ENCODE data around the gene DENND4C. TPM values are rescaled to one million over a fixed set of nuclear protein-coding genes. Genes with fewer than 3 reads are reported as not detected.

Gene DENND4C
- polyA plus RNA-seq, 1 of the 3 experiments (the other 2 are of a cell fraction) = 7.5 TPM

DNA sequence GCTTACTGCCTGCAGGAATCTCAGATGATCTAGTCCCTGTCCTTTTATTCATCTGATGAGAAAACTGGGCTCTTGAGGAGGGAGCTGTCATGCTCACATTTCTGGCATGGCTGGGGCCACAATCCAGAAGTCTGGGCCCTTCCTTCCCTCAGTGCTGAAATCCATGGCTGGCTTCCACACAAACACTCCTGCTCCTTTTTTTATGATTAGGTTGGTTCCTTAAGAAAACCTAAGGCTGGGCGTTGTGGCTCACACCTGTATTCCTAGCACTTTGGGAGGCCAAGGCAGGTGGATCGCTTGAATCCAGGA lies 179.7 kb downstream of the DENND4C start (continued):
- TF ChIP-seq RFX5 (IDR thresholded peaks at IDR 0.05; ENCODE audit: low read length) = no peak

DNA sequence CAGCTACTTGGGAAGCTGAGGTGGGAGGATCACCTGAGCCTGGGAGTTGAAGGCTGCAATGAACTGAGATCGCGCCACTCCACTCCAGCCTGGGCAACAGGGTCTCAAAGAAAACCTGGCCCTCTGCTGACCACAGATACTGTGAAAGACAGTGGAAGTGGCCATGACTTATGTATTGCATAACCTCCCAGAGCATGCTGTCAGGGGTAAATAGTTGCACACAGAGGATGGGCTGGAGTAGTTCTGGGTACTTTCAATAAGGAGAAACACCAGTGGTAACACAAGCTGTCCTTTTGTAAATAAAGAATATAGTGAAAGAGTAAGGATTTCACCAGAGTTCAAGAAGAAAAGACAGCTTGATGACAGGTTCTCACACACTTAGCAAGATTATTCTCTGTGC lies 180.1 kb downstream of the DENND4C start:
- H3K79me2 ChIP-seq (ENCODE audit: insufficient read depth) = no peaks in the 10 kb centered on the region
- ChIA-PET CTCF (no interaction called here), POLR2A (no interaction called here)
- no peak overlapping the region for H2AFZ ChIP-seq (ENCODE audit: low read depth)
- H3K4me3 ChIP-seq (ENCODE audit: low read depth in 2 of 2, low read length in 1 of 2) = no peak overlapping the region
- no peak overlapping the region for H3K4me2 ChIP-seq
- no peak for DNase-seq
- no peaks in the 10 kb centered on the region for H3K36me3 ChIP-seq (replicated peaks in 1 of 2; ENCODE audit: control insufficient read depth in 1 of 2, insufficient read depth in 2 of 2, low read length in 1 of 2)
- H4K20me1 ChIP-seq (ENCODE audit: insufficient read depth) = no peaks in the 10 kb centered on the region
- TF ChIP-seq, protein P1, sequence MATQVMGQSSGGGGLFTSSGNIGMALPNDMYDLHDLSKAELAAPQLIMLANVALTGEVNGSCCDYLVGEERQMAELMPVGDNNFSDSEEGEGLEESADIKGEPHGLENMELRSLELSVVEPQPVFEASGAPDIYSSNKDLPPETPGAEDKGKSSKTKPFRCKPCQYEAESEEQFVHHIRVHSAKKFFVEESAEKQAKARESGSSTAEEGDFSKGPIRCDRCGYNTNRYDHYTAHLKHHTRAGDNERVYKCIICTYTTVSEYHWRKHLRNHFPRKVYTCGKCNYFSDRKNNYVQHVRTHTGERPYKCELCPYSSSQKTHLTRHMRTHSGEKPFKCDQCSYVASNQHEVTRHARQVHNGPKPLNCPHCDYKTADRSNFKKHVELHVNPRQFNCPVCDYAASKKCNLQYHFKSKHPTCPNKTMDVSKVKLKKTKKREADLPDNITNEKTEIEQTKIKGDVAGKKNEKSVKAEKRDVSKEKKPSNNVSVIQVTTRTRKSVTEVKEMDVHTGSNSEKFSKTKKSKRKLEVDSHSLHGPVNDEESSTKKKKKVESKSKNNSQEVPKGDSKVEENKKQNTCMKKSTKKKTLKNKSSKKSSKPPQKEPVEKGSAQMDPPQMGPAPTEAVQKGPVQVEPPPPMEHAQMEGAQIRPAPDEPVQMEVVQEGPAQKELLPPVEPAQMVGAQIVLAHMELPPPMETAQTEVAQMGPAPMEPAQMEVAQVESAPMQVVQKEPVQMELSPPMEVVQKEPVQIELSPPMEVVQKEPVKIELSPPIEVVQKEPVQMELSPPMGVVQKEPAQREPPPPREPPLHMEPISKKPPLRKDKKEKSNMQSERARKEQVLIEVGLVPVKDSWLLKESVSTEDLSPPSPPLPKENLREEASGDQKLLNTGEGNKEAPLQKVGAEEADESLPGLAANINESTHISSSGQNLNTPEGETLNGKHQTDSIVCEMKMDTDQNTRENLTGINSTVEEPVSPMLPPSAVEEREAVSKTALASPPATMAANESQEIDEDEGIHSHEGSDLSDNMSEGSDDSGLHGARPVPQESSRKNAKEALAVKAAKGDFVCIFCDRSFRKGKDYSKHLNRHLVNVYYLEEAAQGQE (IDR thresholded peaks at IDR 0.05; ENCODE audit: low read depth, low read length) = no peak
- no peak for TF ChIP-seq GATA2 (CRISPR knock-in tag; IDR thresholded peaks at IDR 0.05)
- TF ChIP-seq TCF12 (IDR thresholded peaks at IDR 0.05) = no peak
- TF ChIP-seq POLR2AphosphoS5 (IDR thresholded peaks at IDR 0.05; ENCODE audit: low read depth, low read length) = no peak
- no peak for TF ChIP-seq TEAD4 (IDR thresholded peaks at IDR 0.05; ENCODE audit: borderline replicate concordance, insufficient read depth)
- no peak for TF ChIP-seq GABPA (IDR thresholded peaks at IDR 0.05; ENCODE audit: low read depth)
- TF ChIP-seq RFX5 (IDR thresholded peaks at IDR 0.05; ENCODE audit: low read length) = no peak
- TF ChIP-seq MXI1 (IDR thresholded peaks at IDR 0.05; ENCODE audit: low read depth, low read length) = no peak
- no peak for TF ChIP-seq MEF2A (IDR thresholded peaks at IDR 0.05; ENCODE audit: borderline replicate concordance, low read depth)
- TF ChIP-seq ZBTB33 (IDR thresholded peaks at IDR 0.05; ENCODE audit: borderline replicate concordance, low read depth) = no peak
- no peak for TF ChIP-seq CHD2 (IDR thresholded peaks at IDR 0.05; ENCODE audit: low read length, partially characterized antibody)
- TF ChIP-seq SMC3 (IDR thresholded peaks at IDR 0.05; ENCODE audit: low read depth, low read length) = no peak
- no peak for TF ChIP-seq RCOR1 (IDR thresholded peaks at IDR 0.05; ENCODE audit: low read length)
- TF ChIP-seq NFIC (IDR thresholded peaks at IDR 0.05; ENCODE audit: borderline replicate concordance) = no peak
- WGBS (ENCODE audit: low lambda C conversion rate) = 96% methylated on average over 2 of the region's 2 CpGs
- no peaks in the 10 kb centered on the region for H3K27me3 ChIP-seq (ENCODE audit: insufficient read depth)
- H3K27ac ChIP-seq (ENCODE audit: low read depth in 2 of 2, low read length in 1 of 2) = no peak overlapping the region
- no peaks in the 10 kb centered on the region for H3K9me2 ChIP-seq
- peaks cover 0 to 11% of the 10 kb centered on the region in 2 experiments; a peak in 1 of 4 replicates for H3K4me1 ChIP-seq (ENCODE audit: control insufficient read depth in 1 of 2, insufficient read depth in 2 of 2, low read depth in 1 of 2, low read length in 1 of 2)
- H3K9me3 ChIP-seq = no peaks in the 10 kb centered on the region
- no peaks in the 10 kb centered on the region for H3F3A ChIP-seq (replicated peaks; ENCODE audit: insufficient read depth)
- H3K9ac ChIP-seq = no peak overlapping the region

All from SK-N-SH (cell line).